ENCODE data around the gene IL36RN.

Gene IL36RN

DNA sequence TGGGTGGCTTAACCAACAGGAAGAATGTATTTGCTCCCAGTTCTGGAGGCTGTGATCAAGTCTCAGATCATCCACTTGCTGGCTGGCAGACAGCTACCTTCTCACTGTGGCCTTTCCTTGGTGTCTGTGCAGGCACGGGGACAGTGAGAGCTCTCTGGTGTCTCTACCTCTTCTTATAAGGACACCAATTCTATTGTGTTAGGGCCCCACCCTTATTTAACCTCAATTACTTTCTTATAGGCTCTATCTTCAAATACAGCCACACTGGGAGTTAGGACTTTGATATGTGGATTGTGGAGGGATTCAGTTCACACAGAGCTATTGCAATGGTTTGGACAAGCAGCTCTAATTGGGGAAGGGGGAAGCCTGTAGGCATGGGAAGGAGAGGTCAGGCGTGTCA lies 43.1 kb downstream of the IL36RN start:
- no peak for DNase-seq (ENCODE audit: low read depth)

DNA sequence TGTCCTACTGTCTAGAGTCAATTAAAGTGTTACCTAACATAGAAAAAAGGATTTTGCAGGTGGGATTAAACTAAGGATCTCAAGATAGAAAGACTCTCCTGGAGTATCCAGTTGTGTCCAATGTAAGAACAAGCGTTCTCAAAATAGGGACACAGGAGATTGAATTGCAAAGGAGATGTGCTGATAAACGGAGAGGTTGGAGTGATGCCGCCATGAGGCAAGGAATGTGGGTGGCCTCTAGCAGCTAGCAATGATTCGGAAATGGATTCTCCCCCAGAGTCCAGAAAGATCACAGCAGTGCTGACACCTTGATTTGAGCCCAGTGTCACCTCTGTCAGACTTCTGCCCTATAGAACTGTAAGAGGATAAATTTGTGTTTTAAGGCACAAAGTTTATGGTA lies 44.3 kb downstream of the IL36RN start:
- no peak for DNase-seq (ENCODE audit: low read depth)

DNA sequence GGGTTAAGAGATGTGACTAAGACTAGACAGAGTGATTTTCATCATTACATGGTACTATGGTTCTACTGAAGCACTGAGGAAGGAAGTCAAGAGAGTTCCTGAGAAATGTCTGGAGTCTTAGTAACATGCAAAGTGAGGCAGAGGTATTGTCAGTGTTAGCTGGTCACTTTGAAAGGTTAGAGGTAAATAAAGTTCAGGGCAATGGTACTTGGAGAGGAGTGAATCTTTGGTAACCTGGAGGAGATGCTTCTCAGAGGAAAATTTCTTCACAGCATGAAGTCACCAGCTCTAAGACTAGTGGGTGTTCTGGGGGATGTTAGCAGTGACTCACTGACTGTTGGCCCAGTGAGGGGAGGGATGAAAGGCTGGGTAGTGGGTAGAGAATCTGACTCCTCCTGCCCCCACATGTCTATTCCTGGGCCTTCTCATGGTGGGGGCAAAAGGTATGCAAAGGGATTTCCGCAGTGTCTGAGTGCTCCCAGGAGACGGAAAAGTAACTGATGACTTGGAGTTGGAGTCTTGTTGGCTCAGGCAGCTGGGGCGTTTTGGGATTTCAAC lies 45.1 kb downstream of the IL36RN start:
- no peak for DNase-seq (ENCODE audit: low read depth)

DNA sequence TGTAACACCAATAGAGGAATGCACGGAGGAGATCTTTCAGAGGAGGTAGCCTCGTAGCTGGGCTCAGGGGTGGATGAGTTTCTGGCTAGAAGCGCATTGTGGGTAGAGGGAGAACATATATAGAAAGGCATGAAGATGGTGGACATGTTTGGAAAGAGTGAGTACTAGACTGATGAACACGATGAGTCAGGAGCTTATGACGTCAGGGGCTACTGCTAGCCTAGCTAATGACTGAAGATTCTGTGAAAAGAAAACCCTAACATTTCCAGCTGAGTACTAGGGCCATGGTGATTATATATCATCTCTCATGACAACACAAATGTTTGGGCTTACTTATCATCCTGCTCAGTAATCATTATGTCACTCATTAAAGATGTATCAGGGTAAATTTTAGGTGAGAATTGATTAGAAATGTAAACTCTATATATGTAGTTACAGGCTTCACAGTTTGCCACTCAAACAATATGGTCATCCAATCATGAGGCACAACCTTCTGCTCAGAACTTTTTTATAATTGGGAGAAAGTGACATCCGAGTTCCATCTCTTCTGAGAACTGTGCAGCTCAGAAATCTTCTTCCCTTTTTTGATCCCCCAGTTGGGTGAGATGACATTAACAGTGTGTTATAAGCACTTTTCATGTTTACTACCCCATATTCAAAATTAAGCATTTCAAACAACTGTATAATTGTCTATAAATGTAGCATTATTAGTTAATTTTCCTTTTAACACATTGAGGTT lies 46.2 kb downstream of the IL36RN start:
- no peak for DNase-seq (ENCODE audit: low read depth)

DNA sequence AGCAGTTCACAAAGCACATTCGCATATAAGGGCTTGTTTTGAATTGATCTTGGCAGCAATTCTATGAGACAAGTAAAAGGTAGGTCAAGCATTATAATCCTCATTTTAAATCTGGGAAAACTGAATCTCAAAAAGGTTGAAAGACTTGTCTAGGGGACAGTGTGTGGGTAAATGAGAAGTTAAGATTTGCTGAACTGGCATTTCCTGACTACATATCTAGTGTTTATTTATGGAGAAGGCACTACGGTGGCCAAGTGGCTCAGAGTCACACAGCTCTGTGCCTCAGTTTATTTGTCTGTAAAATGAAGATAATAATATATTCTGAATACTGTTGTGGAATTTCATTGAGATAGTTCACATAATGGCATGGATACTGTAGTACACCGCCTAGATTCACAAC lies 52.1 kb downstream of the IL36RN start:
- DNase-seq (ENCODE audit: low read depth): no peak

DNA sequence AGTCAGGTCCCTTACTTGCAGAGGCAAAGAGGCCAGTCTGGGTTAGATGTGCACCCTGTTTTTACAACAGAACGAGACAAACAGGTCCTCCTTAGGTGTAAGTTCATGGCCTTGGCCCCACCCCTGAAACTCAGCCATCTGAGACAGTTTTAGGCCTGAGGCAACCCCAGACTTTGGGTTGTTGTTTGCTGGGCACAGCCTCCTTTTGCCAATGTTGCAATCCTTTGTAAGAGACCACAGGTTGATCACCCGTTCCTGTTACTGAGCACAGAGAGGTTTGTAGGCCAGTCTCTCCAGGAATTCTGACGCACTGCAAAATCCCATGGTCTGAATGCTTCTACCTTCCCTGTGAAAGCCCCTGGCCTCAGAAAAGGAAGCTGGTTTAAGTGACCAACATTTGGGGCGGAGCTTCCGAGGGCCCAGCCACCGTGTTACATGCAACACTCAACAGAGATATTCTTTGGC lies 52.9 kb downstream of the IL36RN start:
- DNase-seq (ENCODE audit: low read depth): no peak

DNA sequence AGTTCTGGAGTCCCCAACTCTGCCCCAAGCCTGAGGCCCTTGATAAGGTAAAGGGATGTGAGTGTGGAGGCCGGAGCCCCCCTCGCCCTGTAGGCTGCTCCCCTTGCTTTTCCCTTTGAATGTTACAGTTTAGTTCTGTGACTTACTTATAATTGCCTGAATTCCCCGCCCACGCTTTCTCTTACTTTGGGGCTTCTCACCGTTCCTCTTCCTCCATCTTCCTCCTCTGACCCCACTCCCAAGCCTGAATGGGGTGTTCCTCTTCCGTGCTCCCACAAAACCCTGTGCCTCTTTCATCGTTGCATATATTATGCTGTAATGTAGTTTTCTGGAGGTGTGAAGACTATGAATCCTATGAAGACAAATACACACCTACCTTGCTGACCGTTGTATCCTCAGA lies 53.4 kb downstream of the IL36RN start:
- no peak for DNase-seq (ENCODE audit: low read depth)

DNA sequence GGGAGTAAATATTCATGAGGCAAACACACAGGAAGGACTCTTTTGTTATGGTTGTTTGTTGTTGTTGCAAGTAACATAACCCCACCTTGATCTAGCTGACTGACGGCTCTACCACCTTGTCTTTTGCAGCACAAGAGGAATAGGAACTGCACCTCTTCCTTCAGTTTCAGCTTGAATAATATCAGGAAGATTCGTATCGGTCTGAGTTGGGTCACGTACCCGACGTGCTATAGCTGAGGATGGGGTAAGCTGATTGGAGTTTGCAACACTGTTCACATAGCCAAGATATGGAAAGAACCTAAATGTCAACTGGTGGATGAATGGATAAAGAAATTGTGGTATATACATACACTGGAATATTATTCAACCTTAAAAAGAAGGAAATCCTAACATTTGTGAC lies 53.9 kb downstream of the IL36RN start:
- DNase-seq (ENCODE audit: low read depth): no peak

DNA sequence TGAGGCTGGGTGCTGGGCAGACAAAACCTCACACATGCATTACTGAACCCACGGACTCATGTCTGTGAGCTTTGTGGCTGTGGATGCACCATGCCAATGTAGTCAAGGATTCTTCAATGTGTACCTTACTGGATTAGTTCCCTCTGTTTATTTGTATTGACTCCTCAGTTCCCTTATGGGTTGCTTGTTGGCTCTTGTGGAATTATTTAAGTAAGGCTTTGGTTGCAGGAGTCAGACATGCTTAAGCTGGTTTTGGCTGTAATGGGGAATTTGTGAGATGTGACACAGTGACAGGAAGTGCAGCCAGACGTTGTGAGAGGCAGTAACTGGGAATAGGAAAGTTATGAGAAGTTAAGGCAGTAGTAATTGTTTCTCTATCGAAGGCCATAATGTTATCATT lies 54.8 kb downstream of the IL36RN start:
- no peak for DNase-seq (ENCODE audit: low read depth)
